GM19372 (cell line): ENCODE data around the gene APBA2.
"Not testable (repeated sequence)": the region's sequence is repeated elsewhere in the genome, so short reads cannot be mapped to it uniquely, and the experiment has no call there.

Experiments used
- ATAC-seq: cut with Tn5 transposase; IDR thresholded peaks from one replicate; pipeline ENCODE4 v1.9.1; 2021; ENCODE audit warnings: mild to moderate bottlenecking, low read depth, moderate library complexity; ENCODE audit not compliant: unreplicated experiment

The APBA2 gene

DNA sequence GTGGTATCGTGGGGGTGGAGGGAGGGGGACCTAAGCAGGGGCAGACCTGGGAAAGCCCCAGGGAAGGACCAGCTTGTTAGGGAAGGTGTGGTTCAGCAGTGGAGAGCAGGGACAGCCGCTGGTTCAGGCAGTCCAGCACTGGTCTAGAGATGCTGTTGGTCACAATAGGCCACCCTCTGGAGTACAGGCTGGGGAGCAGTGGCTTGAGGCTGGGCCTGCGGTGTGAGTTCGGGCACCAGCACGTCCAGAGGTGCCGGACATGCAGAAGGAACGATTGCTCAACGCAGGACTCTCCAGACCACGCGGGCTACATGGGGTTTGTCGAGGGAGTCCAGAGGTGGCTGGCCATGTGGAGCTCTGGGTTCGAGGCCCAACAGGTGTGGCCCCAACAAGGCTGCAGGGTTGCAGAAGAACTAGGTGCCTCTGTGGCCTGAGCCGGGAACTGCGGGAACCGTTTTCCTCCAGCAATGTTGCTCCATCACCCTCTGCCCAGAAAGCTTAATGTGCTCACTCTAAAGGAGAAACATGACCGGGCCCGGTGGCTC lies 143.9 kb downstream of the APBA2 start:
- no peak for ATAC-seq

DNA sequence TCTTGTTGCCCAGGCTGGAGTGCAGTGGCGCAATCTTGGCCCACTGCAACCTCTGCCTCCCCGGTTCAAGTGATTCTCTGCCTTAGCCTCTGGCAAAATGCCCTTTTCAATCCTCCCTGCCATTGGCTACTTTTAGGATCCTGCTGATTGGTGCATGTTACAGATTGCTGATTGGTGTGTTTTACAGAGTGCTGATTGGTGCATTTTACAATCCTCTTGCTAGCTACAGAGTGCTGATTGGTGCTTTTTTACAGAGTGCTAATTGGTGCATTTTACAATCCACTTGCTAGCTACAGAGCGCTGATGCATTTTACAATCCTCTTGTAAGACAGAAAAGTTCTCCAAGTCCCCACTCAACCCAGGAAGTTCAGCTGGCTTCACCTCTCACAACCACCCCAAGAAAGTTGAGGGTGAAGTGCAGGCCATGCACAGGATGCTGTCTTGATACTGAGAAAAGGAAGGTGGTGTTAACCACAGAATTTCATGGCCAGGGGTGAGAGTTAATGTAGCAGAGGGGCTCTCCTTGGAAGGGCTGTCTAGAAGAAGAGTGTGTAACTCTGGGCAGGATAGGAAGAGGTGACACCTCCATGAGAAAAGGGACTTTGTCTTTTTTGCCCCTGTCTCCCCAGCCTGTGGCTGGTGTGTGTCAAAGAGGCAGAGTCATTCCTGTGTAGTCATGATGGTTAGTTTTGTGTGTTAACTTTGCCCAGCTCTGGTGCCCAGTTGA lies 145.9 kb downstream of the APBA2 start:
- no peak for ATAC-seq

- no peak for ATAC-seq
These were observed 146.5 kb downstream of the APBA2 start for GRCh38 chr15:29032229-29032625.

DNA sequence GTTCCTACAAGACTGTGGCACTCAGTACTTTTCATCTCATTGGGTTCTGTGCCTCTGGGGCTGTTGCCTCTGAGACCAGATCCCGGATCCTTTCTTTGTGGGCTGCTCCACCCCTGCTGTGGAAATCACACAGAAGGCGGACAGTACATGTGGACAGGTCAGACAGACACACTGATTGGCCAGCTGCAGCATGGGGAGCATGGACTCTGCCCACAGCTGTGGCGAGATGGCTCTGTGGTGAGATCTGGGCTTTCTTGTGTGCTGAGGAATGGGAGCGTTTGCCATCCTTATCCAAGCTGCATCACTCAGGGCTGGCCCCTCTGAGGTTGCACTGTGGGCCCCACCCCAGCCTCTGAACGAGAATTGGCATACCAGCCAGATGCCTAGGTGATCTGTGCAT lies 147.0 kb downstream of the APBA2 start:
- ATAC-seq, result no peak

DNA sequence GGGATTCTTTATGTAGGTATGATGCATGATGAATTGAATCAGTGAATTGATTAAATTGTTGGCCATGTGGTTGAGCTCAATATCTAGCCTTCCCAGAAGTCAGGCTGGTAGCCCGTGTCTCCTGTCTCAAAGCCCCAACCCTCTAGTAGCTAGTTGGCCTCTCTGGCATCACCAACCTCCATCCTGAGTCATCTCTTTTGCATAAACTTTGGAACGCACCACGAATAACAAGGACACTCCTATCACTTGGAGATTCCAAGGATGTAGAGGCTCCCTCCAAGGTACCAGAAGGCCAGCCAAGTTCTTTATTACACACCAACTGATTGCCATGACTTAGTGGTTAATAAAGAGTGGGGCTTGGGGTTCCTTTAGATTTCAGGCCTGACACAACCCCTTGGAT lies 148.4 kb downstream of the APBA2 start:
- no peak for ATAC-seq

GRCh38 chr15:29034593-29035335 lies 149.0 kb downstream of the APBA2 start:
- no peak for ATAC-seq

DNA sequence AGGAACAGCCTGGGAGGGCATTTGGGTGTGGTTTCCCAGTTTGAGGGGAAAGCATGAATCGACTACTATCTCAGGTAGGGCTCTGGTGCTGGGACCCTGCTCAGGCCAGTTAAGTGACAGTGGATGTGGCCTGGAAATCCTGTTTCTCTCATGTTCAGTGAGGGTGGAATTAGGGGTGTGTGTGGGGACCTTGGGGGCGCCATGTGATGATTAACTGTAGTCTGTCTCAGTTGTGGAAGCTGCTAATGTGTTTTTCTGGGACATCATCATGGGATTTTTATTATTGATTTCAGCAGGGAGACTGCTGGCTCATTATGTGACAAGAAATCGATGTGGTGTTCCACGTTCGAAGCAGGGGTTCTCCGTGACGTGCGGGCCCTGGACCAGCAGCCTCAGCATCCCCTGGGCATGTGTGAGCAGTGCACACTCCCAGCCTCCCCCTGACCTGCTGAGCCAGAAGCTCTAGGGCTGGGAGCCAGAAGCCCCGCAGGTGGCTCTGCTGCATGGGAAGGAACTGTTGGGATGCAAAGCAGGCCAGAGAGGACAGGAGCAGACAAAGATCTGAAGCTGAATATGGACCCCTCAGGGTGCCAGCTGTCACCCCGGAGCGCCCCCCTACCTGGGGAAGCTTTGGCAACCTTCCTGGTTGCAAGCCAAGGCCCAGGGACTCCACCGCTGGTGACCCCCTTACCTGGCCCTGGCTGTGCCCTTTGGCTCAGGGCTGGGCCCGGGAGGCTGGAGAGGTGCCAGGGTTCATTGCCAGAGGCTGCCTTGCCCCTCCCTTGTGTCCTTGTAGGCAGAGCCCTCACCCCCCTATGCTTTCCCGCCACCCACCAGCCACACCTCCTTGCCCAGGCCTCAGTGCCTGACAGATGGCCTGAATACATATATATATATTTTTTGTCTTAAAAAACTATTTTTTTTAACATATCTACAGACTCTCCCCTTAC lies 149.8 kb downstream of the APBA2 start:
- no peak for ATAC-seq

- ATAC-seq, result no peak
These were observed 152.4 kb downstream of the APBA2 start for GRCh38 chr15:29037997-29038705.

DNA sequence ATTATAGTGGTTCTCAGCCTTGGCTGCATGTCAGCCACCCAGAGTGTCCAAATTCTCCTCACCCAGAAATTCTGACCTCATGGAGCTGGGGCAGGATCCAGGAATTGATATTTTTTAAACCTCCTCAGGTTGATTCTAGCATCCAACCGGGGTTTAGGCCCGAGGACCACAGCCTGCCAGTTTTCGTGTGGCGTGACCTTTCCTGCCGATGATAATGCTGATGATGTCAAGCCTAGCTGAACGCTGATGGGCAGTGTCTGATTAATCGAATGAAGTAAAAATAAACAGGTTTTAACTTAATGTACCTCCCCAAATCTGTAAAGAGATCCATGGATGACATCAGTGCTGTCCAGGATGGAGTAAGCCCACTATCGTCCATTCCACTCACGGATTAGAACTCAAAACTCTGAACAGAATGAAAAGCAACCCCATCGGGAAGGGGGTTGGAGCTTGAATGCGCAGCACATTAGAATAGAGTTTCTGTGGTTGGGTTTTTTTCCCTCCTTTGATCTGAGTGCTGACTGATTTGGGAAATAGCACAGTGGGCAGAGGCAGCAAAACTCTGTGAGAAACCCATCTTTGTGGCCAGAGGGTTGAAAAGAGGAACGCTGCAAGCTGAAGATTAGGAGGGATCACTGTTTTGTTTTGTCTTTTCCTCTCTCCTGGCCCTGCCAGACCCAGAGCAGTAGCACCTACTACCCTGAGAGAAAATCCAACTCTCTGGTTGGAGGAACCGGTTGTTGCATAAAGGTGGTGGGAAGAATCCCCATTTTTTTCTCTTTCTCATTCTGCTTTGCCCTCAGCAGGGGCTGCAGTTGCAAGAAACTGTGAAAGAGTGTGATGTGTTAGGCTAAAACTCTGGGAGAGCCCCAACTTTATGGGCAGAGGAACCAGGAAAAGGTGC lies 153.9 kb downstream of the APBA2 start:
- ATAC-seq, result no peak

DNA sequence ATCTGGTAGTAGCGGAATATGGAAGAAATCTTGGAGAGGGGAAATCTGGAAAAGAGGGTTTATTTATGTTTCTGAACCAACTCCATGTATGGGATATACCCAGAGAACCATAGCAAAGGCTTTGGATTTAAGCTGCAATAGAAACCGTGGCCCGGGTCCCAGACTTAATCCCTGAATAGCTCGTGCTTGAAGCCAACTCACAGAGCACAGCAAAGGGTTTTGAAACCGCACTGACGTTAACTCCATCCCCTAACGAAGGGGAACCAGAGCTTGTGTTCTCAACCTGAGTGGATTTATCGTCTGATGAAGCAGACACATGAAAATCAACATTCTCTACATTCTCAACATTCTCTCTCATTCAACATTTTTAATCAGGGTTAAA lies 154.6 kb downstream of the APBA2 start:
- no peak for ATAC-seq

DNA sequence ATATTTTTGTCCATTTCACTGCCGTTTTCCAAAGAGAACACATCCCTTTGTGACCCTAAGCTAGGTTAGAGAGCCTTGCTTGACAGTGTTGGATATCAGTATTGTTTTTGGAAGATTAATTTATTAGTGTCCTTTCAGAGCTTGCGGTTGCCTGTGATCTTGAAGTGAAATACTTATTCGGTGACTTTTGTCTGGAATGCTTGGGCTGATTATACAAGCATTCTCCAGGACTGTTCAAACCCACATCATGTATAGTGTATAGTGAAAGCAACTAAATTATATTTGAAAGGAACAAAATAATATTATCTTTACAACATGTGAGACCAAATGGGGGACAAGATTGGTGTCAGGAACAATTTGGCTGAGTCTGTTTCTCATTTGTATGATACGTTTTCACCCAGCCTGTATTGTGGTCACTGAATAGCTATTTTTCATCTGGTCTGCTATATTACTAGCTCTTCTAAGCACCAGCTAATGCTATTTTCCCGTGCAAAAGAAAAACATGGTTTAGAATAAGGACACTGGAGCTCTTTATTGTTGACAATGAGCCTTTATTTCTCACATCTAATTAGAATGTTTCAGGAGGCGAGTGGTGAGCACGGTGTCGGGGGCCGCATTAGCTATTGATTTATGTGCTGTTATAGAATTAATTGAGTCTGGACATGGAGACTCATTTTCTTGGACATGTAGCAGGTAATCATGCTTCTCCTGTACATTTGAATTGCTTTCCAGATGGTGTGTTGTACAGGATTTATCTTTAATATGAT lies 158.1 kb downstream of the APBA2 start:
- ATAC-seq, result no peak

- no peak for ATAC-seq
These were observed 158.7 kb downstream of the APBA2 start for GRCh38 chr15:29044503-29044901.

DNA sequence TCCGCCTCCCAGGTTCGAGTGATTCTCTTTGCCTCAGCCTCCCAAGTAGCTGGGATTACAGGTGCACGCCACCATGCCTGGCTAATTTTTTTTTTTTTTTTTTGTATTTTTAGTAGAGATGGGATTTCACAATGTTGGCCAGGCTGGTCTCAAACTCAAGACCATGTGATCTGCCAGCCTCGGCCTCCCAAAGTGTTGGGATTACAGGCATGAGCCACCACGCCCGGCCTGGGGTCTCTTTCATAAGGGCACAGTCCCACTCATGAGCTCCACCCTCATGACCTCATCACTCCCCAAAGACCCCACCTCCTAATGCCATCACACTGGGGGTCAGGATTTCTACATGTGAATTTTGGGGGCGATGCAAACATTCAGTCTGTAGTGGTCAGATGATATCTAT lies 159.4 kb downstream of the APBA2 start:
- not testable (repeated sequence) for ATAC-seq

- no peak for ATAC-seq
These were observed 159.9 kb downstream of the APBA2 start for GRCh38 chr15:29045717-29046116.

DNA sequence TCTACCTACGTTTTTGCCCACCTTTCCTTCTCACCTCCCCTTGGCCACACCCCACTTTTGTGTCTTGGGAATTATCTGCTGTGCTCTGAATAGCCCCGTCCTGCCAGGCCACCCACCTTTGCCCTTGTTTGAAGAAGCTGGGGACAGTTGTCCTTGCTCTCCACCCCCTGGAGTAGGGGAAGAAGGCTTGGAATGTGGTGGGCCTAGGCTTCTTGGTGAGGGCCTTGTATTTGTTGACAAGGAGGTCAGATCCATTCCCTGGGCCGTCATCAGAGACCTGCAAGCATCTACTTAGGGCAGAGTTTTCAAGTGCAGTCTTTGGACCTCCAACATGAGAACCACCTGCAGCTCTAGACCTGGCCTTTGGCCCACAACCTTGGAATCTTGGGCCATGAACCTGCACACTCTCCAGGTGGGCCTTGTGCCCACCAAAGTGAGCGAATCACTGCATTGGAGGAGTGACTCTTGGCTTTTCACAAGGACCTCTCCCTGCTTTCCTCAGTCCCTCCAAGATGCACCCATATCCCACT lies 160.6 kb downstream of the APBA2 start:
- ATAC-seq, result no peak

- no peak for ATAC-seq
These were observed 161.2 kb downstream of the APBA2 start for GRCh38 chr15:29046977-29047376.

DNA sequence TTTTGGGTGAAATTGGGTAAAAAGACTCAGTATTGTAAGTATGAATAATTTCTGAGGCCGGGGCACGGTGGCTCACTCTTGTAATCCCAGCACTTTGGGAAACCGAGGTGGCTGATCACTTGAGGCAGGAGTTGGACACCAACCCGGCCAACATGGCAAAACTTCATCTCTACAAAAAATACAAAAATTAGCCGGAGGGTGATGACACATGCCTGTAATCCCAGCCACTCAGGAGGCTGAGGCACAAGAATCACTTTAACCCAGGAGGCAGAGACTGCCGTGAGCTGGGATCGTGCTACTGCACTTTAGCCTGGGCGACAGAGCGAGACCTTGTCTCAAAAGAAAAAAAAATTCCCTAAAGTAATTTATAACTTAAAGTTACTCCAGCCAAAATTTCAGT lies 162.2 kb downstream of the APBA2 start:
- no peak for ATAC-seq

DNA sequence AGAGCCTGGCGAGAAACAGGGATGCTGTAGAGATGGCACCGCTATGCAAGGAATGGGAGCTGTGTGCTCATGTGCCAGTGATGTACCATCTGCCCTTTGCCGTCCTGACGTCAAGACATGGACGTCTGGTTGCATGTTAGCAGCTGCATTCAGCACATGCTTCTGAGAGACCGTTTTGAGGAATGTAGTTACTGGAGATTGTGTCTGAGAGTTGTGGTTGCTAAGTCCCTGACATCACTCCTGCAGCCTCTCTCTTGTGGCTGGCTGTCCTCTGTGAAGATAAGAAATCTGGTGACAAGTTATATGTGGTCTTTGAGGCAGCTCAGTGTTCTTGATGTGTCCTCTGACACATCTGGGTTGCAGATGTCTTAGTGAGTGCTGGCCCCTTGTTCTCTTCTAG lies 165.1 kb downstream of the APBA2 start:
- ATAC-seq, result no peak
